WERI-Rb-1 (cell line): ENCODE results near the gene C1QTNF3.

ENCODE experiments used
- DNase-seq: peaks from one replicate; pipeline ENCODE4 v3.0.0-alpha.2; 2020
- H3K27ac ChIP-seq: fragments of 250-450 bp; sonication (Bioruptor Pico); 2 replicates; pipeline ENCODE4 v1.5.1; 2020; ENCODE audit warnings: mild to moderate bottlenecking, moderate library complexity
- H3K27me3 ChIP-seq: fragments of 250-450 bp; sonication (Bioruptor Pico); 2 replicates; pipeline ENCODE4 v1.5.1; 2021; ENCODE audit warnings: mild to moderate bottlenecking, low read depth, moderate library complexity; ENCODE audit not compliant: insufficient read depth, severe bottlenecking
- H3K36me3 ChIP-seq: fragments of 250-450 bp; sonication (Bioruptor Pico); 2 replicates; pipeline ENCODE4 v1.5.1; 2020; ENCODE audit warnings: mild to moderate bottlenecking, moderate library complexity
- H3K4me3 ChIP-seq: 2 replicates; pipeline ENCODE4 v1.5.1; 2011; ENCODE audit warnings: low read depth, mild to moderate bottlenecking, control low read depth, low read length
- H3K9me3 ChIP-seq: fragments of 250-450 bp; sonication (Bioruptor Pico); 2 replicates; pipeline ENCODE4 v1.5.1; 2021; ENCODE audit warnings: mild to moderate bottlenecking, moderate library complexity; ENCODE audit not compliant: severe bottlenecking
- CTCF ChIP-seq: IDR thresholded peaks from 2 replicates; pipeline ENCODE4 v1.5.1; 2011; ENCODE audit warnings: low read depth, mild to moderate bottlenecking, control low read depth, inconsistent platforms, low read length

C1QTNF3 gene

GRCh38 chr5:33980030-33980429 is 63.0 kb downstream of the C1QTNF3 start:
- H3K36me3 ChIP-seq, result no peaks in the 10 kb centered on the region
- H3K4me3 ChIP-seq, result no peak overlapping the region
- DNase-seq, result no peak
- H3K27ac ChIP-seq, result no peak overlapping the region
- H3K27me3 ChIP-seq, result peaks cover 16% of the 10 kb centered on the region
- H3K9me3 ChIP-seq, result no peaks in the 10 kb centered on the region
- no peak for TF ChIP-seq CTCF

GRCh38 chr5:33978306-33978705 is 64.7 kb downstream of the C1QTNF3 start:
- peaks cover 19% of the 10 kb centered on the region for H3K27me3 ChIP-seq
- H3K9me3 ChIP-seq, result no peaks in the 10 kb centered on the region
- H3K4me3 ChIP-seq, result no peak overlapping the region
- no peak for DNase-seq
- no peak overlapping the region for H3K27ac ChIP-seq
- TF ChIP-seq CTCF, result no peak
- H3K36me3 ChIP-seq, result no peaks in the 10 kb centered on the region

- no peak for DNase-seq
- TF ChIP-seq CTCF, result no peak
- no peaks in the 10 kb centered on the region for H3K36me3 ChIP-seq
- no peaks in the 10 kb centered on the region for H3K9me3 ChIP-seq
- peaks cover 25% of the 10 kb centered on the region for H3K27me3 ChIP-seq
- H3K27ac ChIP-seq, result no peak overlapping the region
- H3K4me3 ChIP-seq, result no peak overlapping the region
Observed at GRCh38 chr5:33976307-33976706, 66.7 kb downstream of the C1QTNF3 start.

GRCh38 chr5:33975852-33976251 is 67.2 kb downstream of the C1QTNF3 start:
- Histone ChIP-seq H3K36me3 (no peaks in the 10 kb centered on the region), H3K27ac (no peak overlapping the region), H3K9me3 (no peaks in the 10 kb centered on the region), H3K27me3 (peaks cover 25% of the 10 kb centered on the region), H3K4me3 (no peak overlapping the region)
- DNase-seq, result no peak
- TF ChIP-seq CTCF, result no peak

GRCh38 chr5:33973271-33973670 is 69.7 kb downstream of the C1QTNF3 start:
- Histone ChIP-seq H3K36me3 (no peaks in the 10 kb centered on the region), H3K4me3 (no peak overlapping the region), H3K27me3 (peaks cover 22% of the 10 kb centered on the region), H3K27ac (no peak overlapping the region), H3K9me3 (no peaks in the 10 kb centered on the region)
- DNase-seq, result no peak
- no peak for TF ChIP-seq CTCF

- Histone ChIP-seq H3K27me3 (peaks cover 9% of the 10 kb centered on the region), H3K36me3 (no peaks in the 10 kb centered on the region), H3K27ac (no peak overlapping the region), H3K9me3 (no peaks in the 10 kb centered on the region), H3K4me3 (no peak overlapping the region)
- peak; percentile 69 for TF ChIP-seq CTCF
- peak; percentile 13 for DNase-seq
Observed at GRCh38 chr5:33969572-33970452, 73.2 kb downstream of the C1QTNF3 start.
